Breast epithelium (tissue), 3 donors: ENCODE results near the gene TREML1.

Experiments
- POLR2A ChIP-seq: fragments of 450-650 bp; IDR thresholded peaks from one replicate; pipeline ENCODE4 v1.6.1; 2016; ENCODE audit warnings: antibody characterized with exemption, mild to moderate bottlenecking, moderate library complexity
- POLR2AphosphoS5 ChIP-seq, 3 donors: sonication (generic); formaldehyde crosslinking; IDR thresholded peaks; one replicate each; pipeline ENCODE4 v1.6.1; 2017; ENCODE audit warnings: antibody characterized with exemption in 3 of 3
- TF ChIP-seq, protein P1 (sequence below), 3 donors: fragments of 450-650 bp; IDR thresholded peaks; one replicate each; pipeline ENCODE4 v1.5.1; 2016 to 2017; ENCODE audit warnings: antibody characterized with exemption in 3 of 3, mild to moderate bottlenecking in 3 of 3, moderate library complexity in 3 of 3

DNA sequence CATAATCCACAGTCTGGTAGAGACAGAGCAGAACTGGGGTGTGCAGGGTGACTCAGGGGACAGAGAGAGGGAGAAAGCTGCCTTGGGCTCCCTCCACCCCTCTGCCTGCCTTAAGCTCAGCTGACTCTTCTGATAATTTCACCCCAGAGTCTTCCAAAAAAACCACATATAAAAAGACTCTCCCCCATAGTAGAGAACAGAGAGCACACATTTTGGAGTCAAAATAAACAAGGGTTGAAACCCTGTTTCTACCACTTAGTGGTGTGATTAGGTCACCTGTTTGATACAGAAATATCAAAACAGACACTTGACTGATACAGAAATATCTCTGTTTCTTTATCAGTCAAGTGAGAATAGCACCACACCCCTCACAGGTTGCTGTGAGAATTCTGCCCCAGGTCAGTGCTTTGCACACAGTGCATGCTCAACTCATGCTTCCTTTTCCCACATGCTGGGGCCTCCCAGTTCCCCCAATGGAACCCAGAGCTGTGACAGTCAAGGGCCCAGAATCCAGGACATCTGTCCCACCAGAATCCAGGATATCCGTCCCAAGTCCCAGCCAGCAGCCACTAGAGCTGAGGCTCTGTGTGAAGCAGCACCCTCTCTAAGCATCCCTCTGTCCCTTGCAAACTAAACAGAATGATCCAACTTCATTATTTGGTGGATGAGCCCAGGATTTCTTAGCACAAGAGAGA is 45.6 kb upstream of the TREML1 start:
- TF ChIP-seq, protein P1, sequence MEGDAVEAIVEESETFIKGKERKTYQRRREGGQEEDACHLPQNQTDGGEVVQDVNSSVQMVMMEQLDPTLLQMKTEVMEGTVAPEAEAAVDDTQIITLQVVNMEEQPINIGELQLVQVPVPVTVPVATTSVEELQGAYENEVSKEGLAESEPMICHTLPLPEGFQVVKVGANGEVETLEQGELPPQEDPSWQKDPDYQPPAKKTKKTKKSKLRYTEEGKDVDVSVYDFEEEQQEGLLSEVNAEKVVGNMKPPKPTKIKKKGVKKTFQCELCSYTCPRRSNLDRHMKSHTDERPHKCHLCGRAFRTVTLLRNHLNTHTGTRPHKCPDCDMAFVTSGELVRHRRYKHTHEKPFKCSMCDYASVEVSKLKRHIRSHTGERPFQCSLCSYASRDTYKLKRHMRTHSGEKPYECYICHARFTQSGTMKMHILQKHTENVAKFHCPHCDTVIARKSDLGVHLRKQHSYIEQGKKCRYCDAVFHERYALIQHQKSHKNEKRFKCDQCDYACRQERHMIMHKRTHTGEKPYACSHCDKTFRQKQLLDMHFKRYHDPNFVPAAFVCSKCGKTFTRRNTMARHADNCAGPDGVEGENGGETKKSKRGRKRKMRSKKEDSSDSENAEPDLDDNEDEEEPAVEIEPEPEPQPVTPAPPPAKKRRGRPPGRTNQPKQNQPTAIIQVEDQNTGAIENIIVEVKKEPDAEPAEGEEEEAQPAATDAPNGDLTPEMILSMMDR (IDR thresholded peaks at IDR 0.05): no peak
- TF ChIP-seq POLR2A (no peak), POLR2AphosphoS5 (IDR thresholded peaks at IDR 0.05) (no peak)
